Fibroblast of gingiva (primary cell): Measurements from ENCODE around the gene TMEM225B.
"Not testable (repeated sequence)": the region's sequence is repeated elsewhere in the genome, so short reads cannot be mapped to it uniquely, and the experiment has no call there.

Source experiments
- DNase-seq: peaks from one replicate; pipeline ENCODE4 v3.0.0-alpha.2; 2011; ENCODE audit warnings: low read depth

The TMEM225B gene, protein sequence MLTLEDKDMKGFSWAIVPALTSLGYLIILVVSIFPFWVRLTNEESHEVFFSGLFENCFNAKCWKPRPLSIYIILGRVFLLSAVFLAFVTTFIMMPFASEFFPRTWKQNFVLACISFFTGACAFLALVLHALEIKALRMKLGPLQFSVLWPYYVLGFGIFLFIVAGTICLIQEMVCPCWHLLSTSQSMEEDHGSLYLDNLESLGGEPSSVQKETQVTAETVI

GRCh38 chr7:99597762-99598501 is at the start of gene TMEM225B:
Gene TMEM225B (plus strand): TSS chr7:99598267. CDS start chr7:99604389, 6,122 bp downstream.
- no peak for DNase-seq

GRCh38 chr7:99549545-99549944 is 48.5 kb upstream of the TMEM225B start:
- not testable (repeated sequence) for DNase-seq

GRCh38 chr7:99551334-99551733 is 46.7 kb upstream of the TMEM225B start:
- no peak for DNase-seq

GRCh38 chr7:99551767-99552463 is 46.2 kb upstream of the TMEM225B start, which contains the start of gene FAM200A:
Gene FAM200A (minus strand): TSS chr7:99552114. CDS start chr7:99548407, 3,707 bp downstream.
- DNase-seq: peak; percentile 95

GRCh38 chr7:99553039-99553438 is 45.0 kb upstream of the TMEM225B start:
- no peak for DNase-seq

- no peak for DNase-seq
These were observed 43.1 kb upstream of the TMEM225B start for GRCh38 chr7:99554939-99555338.

DNA sequence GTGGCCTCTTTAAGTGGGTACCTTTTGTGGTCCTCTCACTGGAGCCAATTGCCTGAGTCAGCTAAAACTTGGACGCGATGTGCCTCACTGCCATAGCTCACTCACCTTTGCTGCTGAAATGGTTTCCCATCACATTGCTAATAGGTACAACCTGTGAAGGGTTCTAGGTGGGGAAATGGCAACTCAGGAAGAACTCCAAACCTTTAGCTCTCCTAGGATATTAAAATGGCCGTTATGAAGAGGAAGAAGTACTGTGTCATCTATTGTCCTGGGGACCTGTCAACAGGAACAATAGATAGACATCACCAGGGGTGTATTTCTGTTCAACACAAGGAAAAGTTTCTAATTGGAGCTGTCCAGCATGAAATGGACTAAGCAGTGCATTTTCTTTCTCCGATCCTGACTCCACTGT is 40.9 kb upstream of the TMEM225B start:
- no peak for DNase-seq

DNA sequence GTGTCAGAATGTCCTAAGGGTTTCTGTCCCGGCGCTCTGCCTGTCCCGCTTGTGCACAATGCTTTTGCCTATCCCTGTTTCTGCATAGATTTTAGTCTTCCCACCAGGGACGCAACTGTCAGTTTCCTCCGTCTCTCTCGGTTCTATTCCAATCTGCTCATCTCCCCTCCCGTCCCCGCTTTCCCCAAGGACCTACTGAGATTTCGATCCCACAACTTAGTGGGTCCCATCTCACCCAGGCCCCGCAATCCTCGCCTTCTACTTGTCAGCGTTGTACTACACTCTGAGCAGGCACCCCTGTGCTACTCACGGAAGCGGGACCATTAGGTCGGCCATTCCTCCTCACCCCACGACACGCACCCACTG is 40.1 kb upstream of the TMEM225B start:
- DNase-seq: no peak

- DNase-seq: peak; percentile 86
These were observed 39.5 kb upstream of the TMEM225B start, which contains the start of gene ZNF655 for GRCh38 chr7:99558306-99559174. Gene ZNF655 (plus strand): TSS chr7:99558642. CDS start chr7:99560560, 1,918 bp downstream.

DNA sequence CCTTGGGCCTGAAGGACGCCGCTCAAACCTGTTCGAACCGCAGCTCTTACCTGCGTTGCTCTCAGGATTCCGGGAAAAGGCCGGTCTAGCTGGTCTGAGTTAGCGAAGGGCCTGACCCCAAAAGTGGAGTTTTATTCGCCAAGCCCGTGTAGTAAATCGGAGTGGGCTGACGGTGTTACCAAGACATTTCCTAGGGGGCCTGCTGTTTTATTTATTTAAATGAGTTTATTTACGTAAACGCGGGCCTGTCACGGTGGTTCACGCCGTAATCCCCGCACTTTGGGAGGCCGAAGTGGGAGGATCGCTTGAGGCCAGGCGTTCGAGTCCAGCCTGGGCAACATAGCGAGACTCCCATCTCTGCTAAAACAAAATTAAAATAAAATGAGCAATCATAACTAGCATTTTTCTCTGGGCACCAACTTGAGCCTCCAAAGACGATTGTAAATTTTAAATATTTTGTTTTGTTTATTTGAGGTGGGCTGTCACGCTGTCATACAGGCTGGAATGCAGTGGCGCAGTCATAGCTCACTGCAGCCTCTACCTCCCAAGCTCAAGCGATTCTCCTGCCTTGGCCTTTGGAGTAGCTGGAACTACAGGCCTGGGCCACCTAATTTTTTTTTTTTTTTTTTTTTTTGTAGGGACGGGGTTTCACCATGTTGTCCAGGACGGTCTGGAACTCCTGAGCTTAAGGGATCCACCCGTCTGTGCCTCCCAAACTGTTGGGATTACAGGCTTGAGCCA is 38.7 kb upstream of the TMEM225B start:
- no peak for DNase-seq

DNA sequence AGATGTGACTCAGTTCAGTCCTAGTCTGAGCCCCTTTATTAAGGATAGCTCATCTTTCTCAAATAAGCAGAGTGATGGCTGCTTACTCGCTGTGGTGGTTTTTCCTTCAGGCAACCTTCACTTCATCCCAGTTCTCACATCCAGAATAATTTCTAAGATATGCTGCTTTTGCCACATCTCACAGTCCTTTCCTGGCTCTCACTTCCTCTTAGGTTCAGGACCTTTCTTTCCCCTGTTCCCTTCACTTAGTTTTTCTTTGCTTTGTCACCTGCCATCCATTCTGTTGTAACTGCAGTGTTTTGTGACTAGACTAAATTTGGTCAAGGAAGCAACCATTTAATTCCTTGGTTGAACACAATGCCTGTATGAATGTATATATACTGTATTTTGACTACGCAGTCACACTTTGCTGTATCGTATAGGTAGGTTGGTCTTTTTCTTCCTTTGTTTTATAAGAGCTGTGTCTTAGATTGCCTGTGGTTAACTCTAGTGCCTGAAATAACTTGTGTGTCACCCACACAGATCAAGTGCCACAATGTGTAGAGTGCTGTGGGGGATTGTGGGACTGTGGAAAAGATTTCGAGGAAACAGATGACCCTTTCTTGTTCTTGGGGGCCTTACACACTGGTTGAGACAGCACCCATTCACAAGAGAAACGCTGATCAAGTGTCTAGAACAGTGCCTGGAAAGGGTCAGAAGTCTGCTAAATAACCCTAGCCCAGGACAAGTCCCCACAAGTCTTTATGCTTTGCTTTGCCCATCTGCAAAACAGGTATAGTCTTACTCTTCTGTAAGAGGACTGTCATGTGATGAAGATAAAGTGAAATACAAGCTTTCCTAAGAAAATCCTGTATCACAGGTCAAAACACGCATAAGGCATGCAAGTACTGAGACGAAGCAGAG is 37.0 kb upstream of the TMEM225B start:
- no peak for DNase-seq

DNA sequence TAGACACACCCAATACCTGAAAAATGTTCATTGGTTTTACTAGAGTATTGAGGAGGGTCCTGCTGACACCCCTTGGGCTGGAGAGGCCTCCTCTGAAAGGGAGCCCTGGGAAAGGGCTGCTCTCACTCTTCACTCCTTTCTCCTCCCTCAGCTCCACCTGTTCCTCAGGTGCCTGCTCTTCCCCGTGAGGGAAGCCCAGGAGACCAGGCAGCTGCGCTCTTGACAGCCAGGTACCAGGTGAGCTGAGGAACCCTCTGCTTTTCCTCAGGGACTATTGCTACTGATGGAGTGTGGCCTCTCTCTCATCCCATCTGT is 36.4 kb upstream of the TMEM225B start:
- no peak for DNase-seq

DNA sequence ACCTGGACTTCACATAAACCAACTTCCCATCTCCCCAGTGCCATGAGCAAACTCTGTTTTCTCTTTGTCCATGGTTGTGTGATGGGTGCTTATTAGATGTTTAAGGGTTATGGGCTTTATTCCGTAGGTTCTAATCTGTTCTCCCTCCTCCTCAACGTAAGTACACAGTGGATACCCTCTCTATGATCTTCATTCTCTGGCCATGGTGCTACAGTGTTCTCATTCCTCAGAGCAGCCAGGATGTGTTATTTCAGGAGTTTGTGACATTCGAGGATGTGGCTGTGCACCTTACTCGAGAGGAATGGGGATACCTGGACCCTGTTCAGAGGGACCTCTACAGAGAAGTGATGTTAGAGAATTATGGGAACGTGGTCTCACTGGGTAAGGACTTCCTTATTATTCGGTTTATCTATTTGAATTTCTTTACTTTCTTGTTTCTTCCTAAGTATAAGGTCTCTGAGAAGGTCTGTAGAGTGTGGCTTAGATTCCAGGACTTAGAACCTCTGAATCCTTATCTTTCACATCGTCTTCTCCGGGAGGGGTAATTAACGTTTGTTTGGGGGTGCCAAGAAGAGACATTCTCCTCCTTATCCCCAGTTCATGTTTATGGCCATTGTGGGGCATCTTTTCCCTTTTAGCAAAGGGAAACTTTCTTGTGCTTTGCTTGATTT is 35.8 kb upstream of the TMEM225B start:
- DNase-seq: no peak

- peak; percentile 95 for DNase-seq
These were observed 35.2 kb upstream of the TMEM225B start for GRCh38 chr7:99562832-99563231.

DNA sequence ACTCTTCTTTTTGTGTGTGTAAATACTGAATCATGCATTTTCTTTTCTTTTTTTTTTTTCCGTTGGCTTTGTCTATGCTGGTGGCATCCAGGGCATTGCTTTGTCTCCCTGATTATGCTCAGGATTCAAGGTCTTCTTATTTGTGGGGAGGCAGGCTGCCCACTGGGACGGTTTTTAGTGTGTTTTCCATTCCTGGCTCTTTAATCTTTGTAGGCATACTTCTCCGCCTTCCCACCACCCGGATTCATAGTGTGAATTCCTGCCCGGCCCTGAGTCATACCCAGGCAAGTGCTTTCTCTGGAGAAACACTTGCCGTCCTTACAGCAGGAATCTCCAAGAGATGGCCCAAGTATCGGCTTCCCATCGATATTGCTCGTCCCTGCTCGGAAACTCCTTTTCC is 34.4 kb upstream of the TMEM225B start:
- peak; percentile 53 for DNase-seq

- DNase-seq: not testable (repeated sequence)
These were observed 29.3 kb upstream of the TMEM225B start for GRCh38 chr7:99568770-99569169.

- DNase-seq: no peak
These were observed 26.3 kb upstream of the TMEM225B start for GRCh38 chr7:99571768-99572167.

DNA sequence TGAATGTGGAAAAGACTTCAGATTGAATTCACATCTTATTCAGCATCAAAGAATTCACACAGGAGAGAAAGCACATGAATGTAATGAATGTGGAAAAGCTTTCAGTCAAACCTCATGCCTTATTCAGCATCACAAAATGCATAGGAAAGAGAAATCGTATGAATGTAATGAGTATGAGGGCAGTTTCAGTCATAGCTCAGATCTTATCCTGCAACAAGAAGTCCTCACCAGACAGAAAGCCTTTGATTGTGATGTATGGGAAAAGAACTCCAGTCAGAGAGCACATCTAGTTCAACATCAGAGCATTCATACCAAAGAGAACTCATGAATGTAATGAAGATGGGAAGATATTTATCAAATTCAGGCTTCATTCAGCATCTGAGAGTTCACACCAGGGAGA is 24.8 kb upstream of the TMEM225B start:
- no peak for DNase-seq

DNA sequence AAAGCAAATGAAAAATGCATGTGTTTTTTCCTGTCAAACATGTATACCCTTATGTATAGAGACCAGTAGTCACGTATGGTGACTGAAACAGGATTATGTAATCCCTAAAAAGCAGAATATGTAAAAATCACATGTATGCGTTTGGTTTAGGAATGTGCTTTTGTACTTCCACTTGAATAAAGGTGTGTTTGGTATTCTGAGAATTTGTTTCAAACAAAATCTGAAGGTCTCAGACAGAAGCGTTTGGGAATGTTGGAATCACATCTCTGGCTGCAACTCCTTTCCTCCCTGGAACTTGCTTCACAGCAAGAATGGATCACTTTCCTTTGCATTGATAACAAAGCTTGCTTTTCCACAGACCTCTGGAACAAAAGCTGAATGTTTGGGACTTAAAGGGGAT is 21.8 kb upstream of the TMEM225B start:
- DNase-seq: no peak
